Endothelial cell of umbilical vein (primary cell): ENCODE results near the gene LMAN1L. TPM values are rescaled to one million over a fixed set of nuclear protein-coding genes. Genes with fewer than 3 reads are reported as not detected.

Source experiments
- BruUV-seq: library from RNA; stranded (reverse); fragments of 400-500 nt; replicated peaks from 2 replicates; lab custom pipeline; 2021; lab: Mats Ljungman, UMichigan
- CTCF ChIA-PET: fragments of 300-600, 350-600 bp; sonication (Branson Sonifier 250); formaldehyde crosslinking; loops from one replicate; lab custom pipeline; 2021; ENCODE audit warnings: antibody characterized with exemption, inconsistent platforms; lab: Charles Lee
- POLR2A ChIA-PET: fragments of 300-600, 350-600 bp; sonication (Branson Sonifier 250); formaldehyde crosslinking; loops from one replicate; lab custom pipeline; 2021; ENCODE audit warnings: antibody characterized with exemption, inconsistent platforms; lab: Charles Lee
- DNase-seq: peaks from one replicate; pipeline ENCODE4 v3.0.0-alpha.2; 2011; ENCODE audit warnings: low read depth, low spot score
- FAIRE-seq: peaks from 2 replicates; lab custom pipeline; 2011; peaks lifted over from hg19 to GRCh38; lab: Jason Lieb, UNC
- H2AFZ ChIP-seq: 2 replicates; pipeline ENCODE4 v1.6.0; 2012; ENCODE audit warnings: low read depth, low read length, control low read depth, inconsistent platforms
- H3K27ac ChIP-seq: 2 replicates; pipeline ENCODE4 v1.5.1; 2011; ENCODE audit warnings: low read depth, mild to moderate bottlenecking, control low read depth, low read length, moderate library complexity; ENCODE audit not compliant: insufficient read depth
- H3K27me3 ChIP-seq, 2 experiments: 2 replicates each; pipeline versions ENCODE4 v1.6.0 to v1.6.1; 2011; ENCODE audit warnings: low read length in 2 of 2, mixed read lengths in 1 of 2; ENCODE audit not compliant: control insufficient read depth in 2 of 2, insufficient read depth in 2 of 2
- H3K36me3 ChIP-seq, 2 experiments: 2 replicates in 1 of 2; 3 replicates in 1 of 2; pipeline ENCODE4 v1.5.1; 2011; ENCODE audit warnings: low read length in 2 of 2, mild to moderate bottlenecking in 1 of 2, moderate library complexity in 1 of 2; ENCODE audit not compliant: control insufficient read depth in 2 of 2, insufficient read depth in 2 of 2; ENCODE audit errors: extremely low read depth in 1 of 2
- H3K4me1 ChIP-seq: 3 replicates; pipeline ENCODE4 v1.5.1; 2011; ENCODE audit warnings: mild to moderate bottlenecking, low read length; ENCODE audit not compliant: control insufficient read depth, insufficient read depth; ENCODE audit errors: extremely low read depth
- H3K4me2 ChIP-seq: 2 replicates; pipeline ENCODE4 v1.6.1; 2011; ENCODE audit warnings: low read length, control low read depth, mixed read lengths; ENCODE audit not compliant: insufficient read depth
- H3K4me3 ChIP-seq, 3 experiments: fragments of 200-600 bp in 1 of 3; sonication (generic), shearing (Covaris generic) in 1 of 3; replicated peaks in 1 of 3; 2 replicates each; pipeline ENCODE4 v1.5.1; 2011 to 2016; ENCODE audit warnings: control low read depth in 3 of 3, low read length in 3 of 3, mild to moderate bottlenecking in 2 of 3, inconsistent platforms in 1 of 3, low read depth in 1 of 3, moderate library complexity in 1 of 3; ENCODE audit not compliant: insufficient read depth in 1 of 3
- H3K79me2 ChIP-seq: 2 replicates; pipeline ENCODE4 v1.6.0; 2012; ENCODE audit warnings: low read length, inconsistent platforms; ENCODE audit not compliant: control insufficient read depth, insufficient read depth
- H3K9ac ChIP-seq: replicated peaks from 2 replicates; pipeline ENCODE3; 2011; ENCODE audit warnings: low read length, control low read depth; ENCODE audit not compliant: insufficient read depth; ENCODE audit errors: extremely low read depth
- H3K9me1 ChIP-seq: replicated peaks from 3 replicates; pipeline ENCODE4 v1.6.0; 2011; ENCODE audit warnings: mild to moderate bottlenecking, low read length; ENCODE audit not compliant: control insufficient read depth, insufficient read depth; ENCODE audit errors: extremely low read depth
- H3K9me3 ChIP-seq: replicated peaks from 2 replicates; pipeline ENCODE4 v1.5.1; 2012; ENCODE audit warnings: low read length, inconsistent platforms; ENCODE audit not compliant: control insufficient read depth, insufficient read depth
- H4K20me1 ChIP-seq: replicated peaks from 2 replicates; pipeline ENCODE3; 2011; ENCODE audit warnings: mild to moderate bottlenecking, low read length; ENCODE audit not compliant: control insufficient read depth, insufficient read depth; ENCODE audit errors: extremely low read depth
- EZH2 ChIP-seq: IDR thresholded peaks from 2 replicates; pipeline ENCODE4 v1.6.1; 2012; ENCODE audit warnings: borderline replicate concordance, low read depth, mild to moderate bottlenecking, moderate library complexity, low read length, inconsistent platforms; ENCODE audit not compliant: severe bottlenecking
- FOS ChIP-seq: IDR thresholded peaks from 2 replicates; pipeline ENCODE4 v1.6.1; 2011; ENCODE audit warnings: mild to moderate bottlenecking, low read length, moderate library complexity, borderline replicate concordance; ENCODE audit not compliant: insufficient read depth
- GATA2 ChIP-seq: IDR thresholded peaks from 2 replicates; pipeline ENCODE4 v1.7.0; 2011; ENCODE audit warnings: low read depth, mild to moderate bottlenecking, moderate library complexity, mixed read lengths, low read length; ENCODE audit not compliant: insufficient read length, insufficient read depth
- JUN ChIP-seq: IDR thresholded peaks from 2 replicates; pipeline ENCODE4 v1.6.1; 2011; ENCODE audit warnings: borderline replicate concordance, low read depth; ENCODE audit not compliant: insufficient read length, insufficient read depth
- MAX ChIP-seq: IDR thresholded peaks from 2 replicates; pipeline ENCODE4 v1.6.1; 2011; ENCODE audit not compliant: insufficient read depth, insufficient read length
- MYC ChIP-seq: IDR thresholded peaks from one replicate; pipeline ENCODE4 v1.6.1; 2011; ENCODE audit warnings: mild to moderate bottlenecking, low read depth, low read length
- POLR2A ChIP-seq: IDR thresholded peaks from 2 replicates; pipeline ENCODE4 v1.6.1; 2012; ENCODE audit warnings: low read depth, mild to moderate bottlenecking, control low read depth, low read length
- POLR2AphosphoS5 ChIP-seq: IDR thresholded peaks from 2 replicates; pipeline ENCODE4 v1.6.1; 2012; ENCODE audit warnings: low read depth, mild to moderate bottlenecking, control low read depth, low read length, moderate library complexity; ENCODE audit not compliant: insufficient read depth
- dilution Hi-C: fragments of 300-500 bp; cut with MboI; formaldehyde crosslinking; loops from one replicate; pipeline ENCODE4 v1.15.0; 2019; ENCODE audit warnings: low sequenced_read_pairs; ENCODE audit not compliant: extremely low pct_ligation_motif_present
- intact Hi-C: fragments of 100-400 bp; cut with micrococcal nuclease; formaldehyde crosslinking; loops from one replicate; pipeline ENCODE4 v1.10.0; 2022
- polyA plus RNA-seq, 4 experiments: library from polyadenylated mRNA; depleted of rRNA in 3 of 4; stranded (reverse) in 3 of 4; unstranded in 1 of 4; fragments of >200 nt; gene quantifications; 2 replicates each; pipeline versions ENCODE4 v1.2.1 to v1.2.3, GENCODE V29; 2011 to 2012; ENCODE audit warnings: missing spikeins in 1 of 4
- total RNA-seq: library from RNA; stranded (reverse); gene quantifications from 2 replicates; pipeline ENCODE4 v1.2.3, GENCODE V29; 2021
- TF ChIP-seq, protein P1 (sequence below), 2 donors: IDR thresholded peaks; 1 replicate in 1 of 2; 2 replicates in 1 of 2; pipeline ENCODE4 v1.5.1; 2011; ENCODE audit warnings: low read length in 2 of 2, mild to moderate bottlenecking in 2 of 2, moderate library complexity in 2 of 2, control low read depth in 1 of 2, inconsistent platforms in 1 of 2, low read depth in 1 of 2; ENCODE audit not compliant: insufficient read depth in 1 of 2; ENCODE audit errors: extremely low read depth in 1 of 2

LMAN1L gene
- total and polyA plus RNA-seq, 2 donors (not counting 3 experiments of a cell fraction or from before 2014, with no cell fraction given): not detected

DNA sequence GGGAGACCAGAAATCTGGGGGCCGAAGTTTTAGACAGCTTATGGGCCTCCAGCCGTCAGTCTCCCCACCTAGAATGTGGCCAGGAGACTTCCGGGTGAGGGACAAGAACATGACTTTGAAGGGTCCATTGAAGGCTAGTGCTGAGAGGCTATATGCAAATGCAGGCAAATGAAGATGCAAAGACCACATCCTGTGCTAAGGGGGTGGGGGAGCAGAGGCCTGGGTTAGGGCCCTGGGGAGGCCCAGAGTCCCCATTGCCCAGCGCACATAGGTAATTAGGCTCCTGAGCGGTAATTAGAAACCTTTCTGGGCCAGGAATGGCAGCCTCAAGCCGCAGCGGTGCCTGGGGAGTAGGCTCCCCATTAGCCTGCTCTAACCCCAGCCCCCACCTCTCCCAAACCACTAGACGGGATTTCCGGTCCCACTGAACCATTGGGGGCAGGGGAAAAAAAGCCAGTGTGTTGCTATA, 23.9 kb upstream of the LMAN1L start:
- no peak for FAIRE-seq
- BruUV-seq: no TSS peak
- DNase-seq: no peak
- no peak for TF ChIP-seq FOS
- no peak for TF ChIP-seq MAX
- no peak for TF ChIP-seq POLR2AphosphoS5
- no peak for TF ChIP-seq POLR2A
- TF ChIP-seq MYC: no peak
- TF ChIP-seq, protein P1, sequence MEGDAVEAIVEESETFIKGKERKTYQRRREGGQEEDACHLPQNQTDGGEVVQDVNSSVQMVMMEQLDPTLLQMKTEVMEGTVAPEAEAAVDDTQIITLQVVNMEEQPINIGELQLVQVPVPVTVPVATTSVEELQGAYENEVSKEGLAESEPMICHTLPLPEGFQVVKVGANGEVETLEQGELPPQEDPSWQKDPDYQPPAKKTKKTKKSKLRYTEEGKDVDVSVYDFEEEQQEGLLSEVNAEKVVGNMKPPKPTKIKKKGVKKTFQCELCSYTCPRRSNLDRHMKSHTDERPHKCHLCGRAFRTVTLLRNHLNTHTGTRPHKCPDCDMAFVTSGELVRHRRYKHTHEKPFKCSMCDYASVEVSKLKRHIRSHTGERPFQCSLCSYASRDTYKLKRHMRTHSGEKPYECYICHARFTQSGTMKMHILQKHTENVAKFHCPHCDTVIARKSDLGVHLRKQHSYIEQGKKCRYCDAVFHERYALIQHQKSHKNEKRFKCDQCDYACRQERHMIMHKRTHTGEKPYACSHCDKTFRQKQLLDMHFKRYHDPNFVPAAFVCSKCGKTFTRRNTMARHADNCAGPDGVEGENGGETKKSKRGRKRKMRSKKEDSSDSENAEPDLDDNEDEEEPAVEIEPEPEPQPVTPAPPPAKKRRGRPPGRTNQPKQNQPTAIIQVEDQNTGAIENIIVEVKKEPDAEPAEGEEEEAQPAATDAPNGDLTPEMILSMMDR (IDR thresholded peaks at IDR 0.05; ENCODE audit: extremely low read depth in 1 of 2, insufficient read depth in 1 of 2, low read depth in 1 of 2, low read length in 2 of 2): no peak
- no peak for TF ChIP-seq GATA2
- no peak for TF ChIP-seq JUN
- TF ChIP-seq EZH2: no peak
- H3K36me3 ChIP-seq: peaks cover 0 to 7% of the 10 kb centered on the region in 2 experiments
- peaks cover 2% of the 10 kb centered on the region for H4K20me1 ChIP-seq
- H3K27ac ChIP-seq: no peak overlapping the region
- H3K4me3 ChIP-seq: no peak overlapping the region
- intact Hi-C loops (no loop called here), dilution Hi-C loops (no loop called here)
- no peaks in the 10 kb centered on the region for H3K9me3 ChIP-seq
- H3K27me3 ChIP-seq: no peaks in the 10 kb centered on the region
- no peak overlapping the region for H2AFZ ChIP-seq
- no peak overlapping the region for H3K9ac ChIP-seq
- ChIA-PET CTCF (interaction anchor here (0.8 to 3.6 kb wide), 7 partner anchors 11 to 157 kb away, joined by 3 to 22 read pairs (median 4); no protein-coding TSS in a partner anchor), POLR2A (no interaction called here)
- no peak overlapping the region for H3K4me2 ChIP-seq
- peaks cover 10% of the 10 kb centered on the region for H3K4me1 ChIP-seq
- H3K79me2 ChIP-seq: peaks cover 98% of the 10 kb centered on the region
- H3K9me1 ChIP-seq: no peaks in the 10 kb centered on the region
